ENCODE measurements around the gene JADE3.

- TF ChIP-seq GATA1 (IDR thresholded peaks at IDR 0.05; ENCODE audit: low read depth, low read length) = no peak
- TF ChIP-seq POLR2A (IDR thresholded peaks at IDR 0.05; ENCODE audit: low read length) = no peak
Measured at GRCh38 chrX:47078129-47079043, 166.2 kb downstream of the JADE3 start, which contains the start of gene RGN.

Data from erythroblast (primary cell).